Bronchial epithelial cell (primary cell): ENCODE data around the gene IL6. TPM values are rescaled to one million over a fixed set of nuclear protein-coding genes. Genes with fewer than 3 reads are reported as not detected.

Experiments
- DNase-seq: peaks from one replicate; pipeline ENCODE4 v3.0.0-alpha.2; 2010; ENCODE audit warnings: low read depth
- FAIRE-seq: peaks from 2 replicates; lab custom pipeline; 2011; peaks lifted over from hg19 to GRCh38; lab: Jason Lieb, UNC
- H3K27me3 ChIP-seq: 2 replicates; pipeline ENCODE4 v1.5.1; 2011; ENCODE audit warnings: low read length; ENCODE audit not compliant: control insufficient read depth, insufficient read depth
- H3K36me3 ChIP-seq: 2 replicates; pipeline ENCODE4 v1.5.1; 2011; ENCODE audit warnings: low read length; ENCODE audit not compliant: control insufficient read depth, insufficient read depth
- H3K4me3 ChIP-seq: 2 replicates; pipeline ENCODE4 v1.5.1; 2011; ENCODE audit warnings: mild to moderate bottlenecking, low read depth, low read length, control low read depth
- CTCF ChIP-seq: IDR thresholded peaks from 2 replicates; pipeline ENCODE4 v1.5.1; 2011; ENCODE audit warnings: mild to moderate bottlenecking, moderate library complexity, low read length, control low read depth, inconsistent platforms; ENCODE audit not compliant: insufficient read depth, severe bottlenecking
- total RNA-seq: library from RNA; depleted of rRNA; stranded (reverse); fragments of >200 nt; gene quantifications from 2 replicates; pipeline ENCODE4 v1.2.1, GENCODE V29; 2014

Gene IL6
- total RNA-seq, 1 donor from 2014 or later = 0.53 TPM

- Histone ChIP-seq H3K36me3 (no peaks in the 10 kb centered on the region), H3K27me3 (peaks cover 2% of the 10 kb centered on the region), H3K4me3 (no peak overlapping the region)
- DNase-seq (peak; percentile 55), FAIRE-seq (no peak)
- TF ChIP-seq CTCF = no peak
Measured at GRCh38 chr7:22781230-22781711, 54.3 kb downstream of the IL6 start.

Other genes starting within 250 kb of the IL6 start
- 3.7 and 5.9 TPM in 2 replicates for gene STEAP1B, start 227.0 kb upstream of the IL6 start, total RNA-seq
- 172 and 233 TPM in 2 replicates for gene TOMM7, start 95.6 kb downstream of the IL6 start, total RNA-seq